Activated CD4-positive, alpha-beta T cell treated with anti-CD3 and anti-CD28 coated beads, Interleukin-2, amount 10 ng/mL, durations not matched to agents 24 days and 14 days (primary cell): Measurements from ENCODE around the gene ASIC1. TPM values are rescaled to one million over a fixed set of nuclear protein-coding genes. Genes with fewer than 3 reads are reported as not detected.
"Not testable (repeated sequence)": the region's sequence is repeated elsewhere in the genome, so short reads cannot be mapped to it uniquely, and the experiment has no call there.

Experiments
- DNase-seq: peaks from one replicate; pipeline ENCODE4 v3.0.0; 2022
- H3K27ac Mint-ChIP-seq: one replicate; pipeline ENCODE4 v1.8.0; 2022; ENCODE audit warnings: mild to moderate bottlenecking, mixed read lengths
- H3K27me3 Mint-ChIP-seq: one replicate; pipeline ENCODE4 v1.8.0; 2022; ENCODE audit warnings: mixed read lengths
- H3K36me3 Mint-ChIP-seq: one replicate; pipeline ENCODE4 v1.8.0; 2022; ENCODE audit warnings: low read depth, mild to moderate bottlenecking, mixed read lengths
- H3K4me1 Mint-ChIP-seq: one replicate; pipeline ENCODE4 v1.8.0; 2021; ENCODE audit warnings: mixed read lengths
- H3K4me3 Mint-ChIP-seq: one replicate; pipeline ENCODE4 v1.8.0; 2022; ENCODE audit warnings: mild to moderate bottlenecking, moderate library complexity, mixed read lengths
- H3K9me3 Mint-ChIP-seq: one replicate; pipeline ENCODE4 v1.8.0; 2021; ENCODE audit warnings: mixed read lengths
- intact Hi-C: fragments of 100-400 bp; cut with micrococcal nuclease; formaldehyde crosslinking; loops from one replicate; pipeline ENCODE4 v1.15.1; 2023
- total RNA-seq: library from RNA; stranded (reverse); gene quantifications from 2 replicates; pipeline ENCODE4 v1.2.3, GENCODE V29; 2022

Gene ASIC1
- total RNA-seq, 1 donor from 2014 or later: 19.7 TPM

DNA sequence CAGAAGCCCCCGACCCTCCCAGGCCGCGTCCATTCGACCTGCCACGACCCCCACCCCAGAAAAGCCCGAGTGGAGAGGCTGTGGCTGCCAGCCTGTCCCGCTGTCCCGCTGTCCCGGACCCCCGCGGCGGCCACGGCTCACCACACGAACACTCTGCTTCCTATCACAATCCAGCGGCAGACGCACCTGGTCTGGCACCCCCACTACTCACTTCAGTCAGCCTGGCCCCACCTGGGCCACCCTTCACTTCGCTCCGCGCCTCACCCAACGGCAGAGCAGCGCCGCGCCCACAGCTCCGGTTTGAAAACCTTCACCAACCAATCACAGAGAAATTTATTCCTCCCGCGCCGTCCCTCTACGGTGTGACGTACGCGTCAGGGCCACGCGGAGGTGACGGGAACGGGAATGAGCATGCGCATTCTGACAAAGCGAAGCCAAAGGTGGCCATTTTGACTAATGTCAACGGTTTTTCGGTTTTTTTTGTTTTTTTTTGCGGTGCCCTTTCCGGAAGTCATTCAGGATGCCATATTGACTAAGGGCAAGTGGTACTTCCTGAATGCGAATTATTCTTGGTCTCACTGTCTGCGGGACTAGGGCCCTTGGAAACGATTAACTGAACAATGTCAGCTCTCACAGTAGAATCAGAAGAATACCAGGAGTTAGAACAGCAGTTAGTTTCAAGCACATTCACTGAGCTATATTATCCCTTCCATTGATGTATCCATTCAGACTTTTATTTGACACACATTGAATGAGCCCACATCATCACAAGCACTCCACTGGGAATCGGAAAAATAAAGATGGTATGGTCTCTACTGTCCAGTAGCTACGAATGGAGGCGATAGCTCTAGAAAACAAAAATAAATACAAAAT, 32.0 kb upstream of the ASIC1 start, which contains the start of gene RACGAP1:
Gene RACGAP1 (minus strand): TSS at position 308 of the 873 bp plus-strand sequence. CDS start 8,779 bp downstream, outside the sequence.
- intact Hi-C loops: loop anchor here (1.0 kb wide), 1 partner anchor 87 kb away; the partner anchor contains the start of gene COX14
- Mint-ChIP-seq H3K27ac (peak within 1 kb of the TSS; percentile 96), H3K27me3 (no peaks in the 10 kb centered on the region), H3K4me1 (peaks cover 37% of the 10 kb centered on the region), H3K4me3 (peak within 1 kb of the TSS; percentile 93), H3K36me3 (peaks cover 18% of the 10 kb centered on the region), H3K9me3 (peaks cover 3% of the 10 kb centered on the region)
- peak; percentile 99 for DNase-seq

DNA sequence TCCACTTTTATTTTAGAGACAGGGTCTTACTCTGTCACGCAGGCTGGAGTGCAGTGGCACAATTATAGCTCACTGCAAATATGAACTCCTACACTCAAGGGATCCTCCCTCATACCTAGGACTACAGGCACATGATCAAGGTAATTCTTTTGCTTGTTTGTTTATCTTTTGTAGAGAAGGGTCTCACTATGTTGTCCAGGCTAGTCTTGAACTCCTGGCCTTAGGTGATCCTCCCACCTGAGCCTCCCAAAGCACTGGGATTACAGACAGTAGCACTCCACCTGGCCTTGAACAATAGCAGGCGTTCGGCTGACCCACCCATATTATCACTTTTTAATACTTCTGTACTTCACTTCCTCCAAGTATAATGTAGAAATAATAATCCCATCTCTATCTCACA, 30.7 kb upstream of the ASIC1 start:
- no peak overlapping the region for H3K4me3 Mint-ChIP-seq
- peaks cover 3% of the 10 kb centered on the region for H3K9me3 Mint-ChIP-seq
- peaks cover 3% of the 10 kb centered on the region for H3K27me3 Mint-ChIP-seq

DNA sequence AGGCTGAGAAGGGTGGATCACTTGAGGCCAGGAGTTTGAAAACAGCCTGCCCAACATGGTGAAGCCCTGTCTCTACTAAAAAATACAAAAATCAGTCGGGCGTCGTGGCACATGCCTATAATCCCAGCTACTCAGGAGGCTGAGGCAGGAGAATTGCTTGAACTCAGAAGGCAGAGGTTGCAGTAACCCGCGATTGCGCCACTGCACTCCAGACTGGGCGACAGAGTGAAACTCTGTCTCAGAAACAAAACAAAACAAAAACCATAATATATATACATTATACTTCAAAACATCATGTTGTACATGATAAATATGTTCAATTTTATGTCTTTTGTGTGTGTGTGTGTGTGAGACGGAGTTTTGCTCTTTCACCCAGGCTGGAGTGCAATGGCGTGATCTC, 26.9 kb upstream of the ASIC1 start:
- DNase-seq, H3K27ac Mint-ChIP-seq, H3K9me3 Mint-ChIP-seq, H3K36me3 Mint-ChIP-seq, H3K4me3 Mint-ChIP-seq, intact Hi-C loops, H3K4me1 Mint-ChIP-seq: not testable (repeated sequence)
- H3K27me3 Mint-ChIP-seq: peaks cover 18% of the 10 kb centered on the region

More for the DNA sequence above, 30.7 kb upstream of the ASIC1 start:
- H3K36me3 Mint-ChIP-seq: peaks cover 13% of the 10 kb centered on the region
- intact Hi-C loops: no loop called here
- H3K4me1 Mint-ChIP-seq: peaks cover 27% of the 10 kb centered on the region
- no peak overlapping the region for H3K27ac Mint-ChIP-seq
- DNase-seq: no peak

DNA sequence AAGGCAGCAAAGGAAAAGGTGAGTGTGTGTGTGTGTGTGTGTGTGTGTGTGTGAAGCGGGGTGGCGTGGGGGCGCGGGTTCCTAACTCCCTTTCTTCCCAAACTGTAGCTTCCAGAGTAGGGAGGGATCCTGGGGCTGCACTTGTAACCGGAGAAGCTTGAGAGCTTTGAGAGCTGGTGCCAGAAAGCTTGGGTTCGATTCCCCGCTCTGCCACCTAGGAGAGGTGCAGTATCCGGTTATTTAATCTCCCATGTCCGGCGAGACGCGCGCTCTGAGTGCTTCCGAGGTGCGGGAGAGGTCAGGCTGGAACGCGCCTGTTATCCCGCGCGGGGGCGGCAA, 24.9 kb upstream of the ASIC1 start:
- no peak for DNase-seq
- Mint-ChIP-seq H3K36me3 (no peaks in the 10 kb centered on the region), H3K27ac (no peak overlapping the region), H3K27me3 (peaks cover 27% of the 10 kb centered on the region), H3K9me3 (no peaks in the 10 kb centered on the region), H3K4me1 (no peaks in the 10 kb centered on the region), H3K4me3 (no peak overlapping the region)
- intact Hi-C loops: no loop called here

DNA sequence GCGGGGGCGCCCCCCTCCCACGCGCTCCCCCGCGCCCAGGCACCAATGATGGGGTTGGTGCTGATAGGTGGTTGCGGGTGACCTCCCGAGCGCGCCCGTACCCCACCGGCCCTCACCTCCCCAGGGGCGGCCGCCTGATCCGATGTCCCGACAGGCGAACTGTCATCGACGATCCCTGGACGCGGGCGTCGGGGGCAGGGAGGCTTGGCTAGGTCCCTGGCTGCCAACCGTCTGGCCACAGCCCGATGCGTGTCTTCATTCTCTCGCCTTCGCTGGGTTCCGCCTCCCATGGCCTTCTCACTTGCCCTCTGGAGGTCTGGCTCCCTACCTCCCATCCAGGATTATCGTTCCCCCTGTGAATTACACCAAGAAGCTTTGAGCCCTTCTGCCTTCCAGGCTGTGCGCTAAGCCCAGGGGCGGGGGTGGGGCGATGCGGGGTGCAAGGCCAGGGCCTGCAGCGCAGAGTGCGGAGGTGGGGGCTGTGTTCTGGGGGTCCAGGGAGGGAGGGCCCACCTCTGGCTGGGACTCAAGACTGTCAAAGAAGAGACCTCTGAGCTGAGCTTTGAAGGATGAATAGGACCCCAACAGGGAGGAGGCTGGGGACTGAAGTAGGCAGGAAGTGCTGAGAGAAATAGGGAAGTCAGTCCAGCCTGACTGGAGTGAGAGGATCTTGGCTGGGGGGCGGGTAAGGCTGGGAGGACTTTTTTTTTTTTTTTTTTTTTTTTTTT, 24.4 kb upstream of the ASIC1 start:
- no peaks in the 10 kb centered on the region for H3K36me3 Mint-ChIP-seq
- H3K9me3 Mint-ChIP-seq: no peaks in the 10 kb centered on the region
- no peak for DNase-seq
- H3K27ac Mint-ChIP-seq: no peak overlapping the region
- intact Hi-C loops: no loop called here
- no peaks in the 10 kb centered on the region for H3K4me1 Mint-ChIP-seq
- no peak overlapping the region for H3K4me3 Mint-ChIP-seq
- peaks cover 27% of the 10 kb centered on the region for H3K27me3 Mint-ChIP-seq

DNA sequence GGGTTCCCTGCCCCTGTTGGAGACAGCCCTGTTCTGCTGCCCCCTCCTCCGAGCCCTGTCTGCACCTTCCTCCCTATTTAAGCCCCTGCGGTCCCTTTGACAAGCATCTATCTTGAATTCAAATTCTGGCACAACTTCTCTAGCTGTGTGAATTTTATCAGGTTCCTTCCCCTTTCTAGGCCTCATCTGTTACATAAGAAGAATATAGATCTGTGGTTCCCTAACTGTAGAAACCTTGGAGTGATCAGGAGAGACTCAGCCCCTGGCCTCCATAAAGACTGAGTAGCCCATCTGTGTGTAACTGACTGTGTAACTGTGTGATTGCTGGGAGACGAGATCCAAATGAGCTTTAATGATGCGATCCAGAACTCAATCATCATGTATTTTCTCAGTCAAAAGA, 19.1 kb upstream of the ASIC1 start:
- Mint-ChIP-seq H3K4me1 (peaks cover 19% of the 10 kb centered on the region), H3K4me3 (no peak overlapping the region), H3K27ac (no peak overlapping the region), H3K36me3 (no peaks in the 10 kb centered on the region), H3K9me3 (no peaks in the 10 kb centered on the region), H3K27me3 (peaks cover 20% of the 10 kb centered on the region)
- intact Hi-C loops: no loop called here
- no peak for DNase-seq

DNA sequence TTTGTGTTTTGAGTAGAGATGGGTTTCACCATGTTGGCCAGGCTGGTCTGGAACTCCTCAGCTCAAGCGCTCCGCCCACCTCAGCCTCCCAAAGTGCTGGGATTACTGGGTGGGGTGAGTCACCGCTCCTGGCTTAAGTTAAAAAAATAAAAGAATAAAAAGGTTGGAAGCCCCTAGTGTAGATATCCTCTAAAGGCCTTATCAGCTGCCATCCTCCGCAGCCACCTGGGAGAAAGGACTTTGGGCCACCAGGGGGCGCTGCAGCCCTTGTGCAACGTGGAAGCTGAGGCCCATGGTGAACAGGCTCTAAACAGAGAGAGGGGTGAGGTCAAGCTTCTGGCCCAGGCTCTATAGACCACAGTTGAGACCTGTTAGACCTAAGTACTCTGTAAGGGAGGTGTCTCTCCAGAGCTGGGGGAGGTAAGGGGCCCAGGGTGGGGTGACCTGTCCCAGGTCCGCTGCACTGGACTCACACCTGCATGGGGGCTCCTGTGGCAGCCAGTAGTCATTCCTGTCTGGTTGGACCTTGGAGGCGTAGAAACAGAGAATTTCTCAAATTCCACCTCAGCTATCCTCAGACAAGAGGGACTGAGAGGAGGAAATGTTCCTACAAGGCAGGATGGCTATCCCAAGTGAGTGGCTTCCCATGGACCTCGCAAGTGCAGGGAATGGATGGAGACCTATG, 18.1 kb upstream of the ASIC1 start:
- H3K27ac Mint-ChIP-seq: peak overlapping the region; percentile 9
- H3K27me3 Mint-ChIP-seq: peaks cover 19% of the 10 kb centered on the region
- no peak overlapping the region for H3K4me3 Mint-ChIP-seq
- H3K9me3 Mint-ChIP-seq: no peaks in the 10 kb centered on the region
- H3K36me3 Mint-ChIP-seq: no peaks in the 10 kb centered on the region
- intact Hi-C loops: loop anchor here (1.0 kb wide), 3 partner anchors 17 to 72 kb away; no protein-coding TSS in a partner anchor
- H3K4me1 Mint-ChIP-seq: peaks cover 28% of the 10 kb centered on the region
- peak; percentile 96 for DNase-seq

DNA sequence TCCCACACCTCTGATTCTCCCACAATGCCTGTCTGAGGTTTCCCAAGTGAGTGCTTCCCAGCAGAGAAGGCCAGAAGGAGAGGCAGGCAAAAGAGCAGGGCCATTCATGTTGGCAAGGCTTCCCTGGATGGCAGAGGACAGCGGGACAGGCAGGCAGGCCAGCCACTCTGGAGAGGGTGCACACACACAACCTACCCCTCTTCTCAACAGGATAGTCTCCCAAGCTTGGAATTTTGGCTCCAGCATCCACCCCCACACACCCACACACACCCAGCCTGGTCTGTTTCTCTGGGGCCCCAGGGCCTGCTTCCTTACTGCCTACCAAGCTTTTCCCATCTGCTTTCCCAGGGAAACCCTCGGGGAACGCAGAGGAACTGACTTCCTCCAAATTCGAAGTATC, 16.7 kb upstream of the ASIC1 start:
- Mint-ChIP-seq H3K4me3 (no peak overlapping the region), H3K27me3 (peaks cover 14% of the 10 kb centered on the region), H3K36me3 (no peaks in the 10 kb centered on the region), H3K9me3 (no peaks in the 10 kb centered on the region), H3K27ac (no peak overlapping the region), H3K4me1 (peaks cover 31% of the 10 kb centered on the region)
- DNase-seq: no peak
- intact Hi-C loops: no loop called here

DNA sequence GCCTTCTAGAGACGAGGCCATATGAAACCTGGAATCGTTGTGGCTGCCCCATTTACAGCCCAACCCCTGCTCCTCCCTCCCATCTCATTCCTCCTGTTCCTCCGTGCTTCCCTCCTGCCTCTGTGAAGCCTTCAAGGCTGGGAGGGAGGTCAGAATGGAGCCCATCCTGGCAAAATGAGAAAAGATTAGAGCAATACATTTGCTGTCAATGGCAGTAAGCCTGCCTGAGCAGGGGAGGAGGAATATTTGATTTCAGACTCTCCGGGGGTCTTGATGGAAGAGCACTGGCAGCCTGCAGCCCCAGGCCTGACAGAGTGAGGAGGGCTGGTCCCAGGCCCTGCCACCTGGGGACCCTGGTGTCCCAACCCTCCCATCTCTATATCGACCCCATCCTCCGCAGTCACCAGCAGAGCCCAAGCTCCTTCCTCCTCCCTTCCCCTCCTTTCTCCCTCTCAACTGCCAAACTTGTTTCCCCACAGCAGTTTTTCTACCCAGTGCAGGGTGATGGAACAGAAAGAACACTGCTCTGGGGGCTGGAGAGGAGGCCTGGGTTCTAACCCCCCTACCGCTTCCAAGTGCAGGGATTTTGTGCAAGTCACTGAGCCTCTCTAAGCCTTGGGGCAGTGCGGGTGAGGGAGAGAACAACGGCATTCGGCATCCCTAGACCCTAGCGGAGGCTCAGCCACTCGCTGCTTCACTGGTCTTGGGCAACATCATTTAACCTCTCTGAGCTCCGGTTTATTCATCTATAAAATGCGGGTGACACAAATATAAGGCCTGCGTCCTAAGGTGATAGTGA, 16.1 kb upstream of the ASIC1 start:
- DNase-seq: no peak
- intact Hi-C loops: no loop called here
- H3K36me3 Mint-ChIP-seq: no peaks in the 10 kb centered on the region

DNA sequence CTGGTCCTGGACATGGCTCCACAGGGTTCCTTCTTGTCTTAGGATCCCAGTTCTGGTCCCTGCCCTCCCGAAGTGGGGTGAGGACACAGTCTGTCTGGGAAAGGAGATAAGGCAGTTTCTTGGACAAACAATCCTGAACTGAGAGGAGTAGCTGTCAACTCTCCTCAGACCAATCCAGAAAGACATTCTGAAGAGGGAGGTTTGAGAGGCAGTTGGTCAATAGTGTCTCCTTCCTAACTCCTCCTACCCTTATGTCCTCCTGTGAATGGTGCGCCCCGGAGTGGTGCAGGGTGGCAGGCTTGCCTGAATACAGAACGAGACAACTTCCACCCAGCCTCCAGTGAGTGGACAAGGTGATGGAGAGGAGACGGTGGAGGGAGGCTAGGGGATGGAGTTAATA, 15.4 kb upstream of the ASIC1 start:
- Mint-ChIP-seq H3K27ac (peak overlapping the region; percentile 46), H3K4me1 (peaks cover 31% of the 10 kb centered on the region), H3K36me3 (no peaks in the 10 kb centered on the region), H3K4me3 (no peak overlapping the region), H3K27me3 (peaks cover 7% of the 10 kb centered on the region), H3K9me3 (no peaks in the 10 kb centered on the region)
- intact Hi-C loops: no loop called here
- no peak for DNase-seq

More for the DNA sequence above, 16.1 kb upstream of the ASIC1 start:
- Mint-ChIP-seq H3K27me3 (peaks cover 11% of the 10 kb centered on the region), H3K4me3 (no peak overlapping the region), H3K27ac (no peak overlapping the region), H3K4me1 (peaks cover 31% of the 10 kb centered on the region), H3K9me3 (no peaks in the 10 kb centered on the region)

DNA sequence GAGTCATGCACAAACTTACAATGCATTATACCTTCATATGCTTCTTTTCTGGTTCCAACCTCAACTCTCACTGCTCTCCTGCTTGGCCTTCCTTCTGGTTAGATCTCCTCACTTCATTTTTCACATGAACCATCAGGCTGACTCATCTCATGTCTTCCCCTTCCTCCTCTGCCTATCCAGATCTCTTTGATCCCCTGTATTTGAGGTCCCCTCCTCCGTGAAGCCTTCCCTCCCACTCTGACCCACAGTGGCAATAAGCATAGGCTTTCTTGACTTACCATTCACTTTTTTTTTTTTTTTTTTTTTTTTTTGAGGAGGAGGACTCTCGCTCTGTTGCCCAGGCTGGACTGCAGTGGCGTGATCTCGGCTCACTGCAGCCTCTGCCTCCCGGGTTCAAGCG, 14.7 kb upstream of the ASIC1 start:
- peak overlapping the region; percentile 7 for H3K4me3 Mint-ChIP-seq
- peak overlapping the region; percentile 10 for H3K27ac Mint-ChIP-seq
- no peaks in the 10 kb centered on the region for H3K36me3 Mint-ChIP-seq
- DNase-seq: no peak
- no peaks in the 10 kb centered on the region for H3K9me3 Mint-ChIP-seq
- peaks cover 35% of the 10 kb centered on the region for H3K4me1 Mint-ChIP-seq
- intact Hi-C loops: no loop called here
- peaks cover 11% of the 10 kb centered on the region for H3K27me3 Mint-ChIP-seq

DNA sequence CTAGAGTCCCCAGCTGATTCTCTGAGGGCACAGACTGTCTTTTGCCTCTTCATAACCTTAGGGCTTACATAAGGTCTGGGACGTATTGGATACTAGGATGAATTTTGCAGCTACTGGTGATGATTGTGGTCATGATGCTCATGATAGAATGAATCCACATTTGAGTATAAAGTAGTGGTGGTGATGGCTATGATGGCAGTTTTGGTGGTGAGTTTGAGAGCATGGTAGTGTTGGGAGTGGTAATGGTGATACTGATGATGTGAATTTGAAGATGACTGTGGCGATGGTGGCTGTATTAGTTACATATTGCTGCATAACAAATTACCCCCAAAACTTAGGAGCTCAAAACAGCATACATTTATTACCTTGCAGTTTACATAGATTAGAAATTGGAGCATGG, 14.1 kb upstream of the ASIC1 start:
- H3K4me1 Mint-ChIP-seq: peaks cover 35% of the 10 kb centered on the region
- peak overlapping the region; percentile 46 for H3K27ac Mint-ChIP-seq
- no peaks in the 10 kb centered on the region for H3K36me3 Mint-ChIP-seq
- H3K9me3 Mint-ChIP-seq: no peaks in the 10 kb centered on the region
- intact Hi-C loops: no loop called here
- no peak for DNase-seq
- peak overlapping the region; percentile 16 for H3K4me3 Mint-ChIP-seq
- peaks cover 12% of the 10 kb centered on the region for H3K27me3 Mint-ChIP-seq

DNA sequence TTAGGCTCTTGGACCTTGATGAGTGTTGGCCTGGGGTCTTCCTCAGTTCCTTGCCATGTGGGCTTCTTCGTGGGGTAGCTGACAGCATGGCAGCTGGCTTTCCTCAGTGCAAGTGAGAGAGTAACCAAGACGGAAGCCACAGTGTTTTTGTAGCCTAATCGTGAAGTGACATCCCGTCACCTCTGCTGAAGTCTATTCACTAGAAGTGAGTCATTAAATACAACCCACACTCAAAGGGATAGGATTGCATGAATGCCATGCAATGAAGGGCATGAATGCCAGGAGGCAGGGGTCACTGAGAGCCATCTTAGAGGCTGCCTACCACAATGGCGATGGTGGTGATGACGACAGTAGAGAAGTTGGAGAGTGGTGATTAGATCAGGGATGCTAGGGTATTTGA, 13.5 kb upstream of the ASIC1 start:
- Mint-ChIP-seq H3K27ac (peak overlapping the region; percentile 46), H3K4me1 (peaks cover 35% of the 10 kb centered on the region), H3K36me3 (no peaks in the 10 kb centered on the region), H3K4me3 (peak overlapping the region; percentile 16), H3K9me3 (no peaks in the 10 kb centered on the region), H3K27me3 (peaks cover 15% of the 10 kb centered on the region)
- no peak for DNase-seq
- intact Hi-C loops: no loop called here
